SU-DHL-6 (cell line): Measurements from ENCODE around the gene TREML2.

Experiments
- CTCF ChIP-seq: fragments of 200-600 bp; sonication (generic); IDR thresholded peaks from one replicate; pipeline ENCODE4 v1.5.1; 2017; ENCODE audit warnings: antibody characterized with exemption, mild to moderate bottlenecking, low read length, moderate library complexity; ENCODE audit not compliant: insufficient read depth, poor library complexity, severe bottlenecking
- EZH2phosphoT487 ChIP-seq: fragments of 200-600 bp; sonication (generic), shearing (Covaris generic); conservative IDR thresholded peaks from 2 replicates; pipeline ENCODE4 v1.6.1; 2018; ENCODE audit warnings: mild to moderate bottlenecking, antibody characterized with exemption, low read length, moderate library complexity, mixed read lengths

- TF ChIP-seq CTCF = no peak
- TF ChIP-seq EZH2phosphoT487 = no peak
Measured at GRCh38 chr6:41215777-41216176, 14.8 kb upstream of the TREML2 start.
